HL-60/S4 (cell line): ENCODE results near the gene TNFRSF9.
"Not testable (repeated sequence)": the region's sequence is repeated elsewhere in the genome, so short reads cannot be mapped to it uniquely, and the experiment has no call there.

ENCODE experiments used
- in situ Hi-C: fragments of 300-500 bp; cut with MboI; formaldehyde crosslinking; loops from 2 replicates; pipeline ENCODE4 v1.14.3; 2022; ENCODE audit warnings: low sequenced_read_pairs

Gene TNFRSF9

GRCh38 chr1:7961216-7962013 is 20.8 kb upstream of the TNFRSF9 start, which contains the start of gene PARK7:
TSS of gene PARK7 (plus strand) at chr1:7961711. CDS start at chr1:7962786, 1,075 bp downstream.
- in situ Hi-C loops: no loop called here

DNA sequence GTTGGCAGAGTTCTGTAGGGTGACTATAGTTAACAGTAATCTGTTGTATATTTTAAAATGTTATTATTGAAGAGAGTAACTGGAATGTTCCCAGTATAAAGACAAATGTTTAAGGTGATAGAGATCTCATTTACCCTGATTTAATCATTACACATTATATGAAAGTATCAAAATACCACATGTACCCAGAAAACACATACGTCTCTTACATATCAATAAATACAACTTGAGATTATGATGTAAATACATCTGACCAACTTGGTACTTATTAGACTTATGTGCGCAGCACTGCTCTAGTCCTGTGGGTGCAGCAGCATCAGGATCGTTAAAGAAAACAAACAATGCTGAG is 20.2 kb upstream of the TNFRSF9 start:
- in situ Hi-C loops: no loop called here

GRCh38 chr1:7960165-7960564 is 19.5 kb upstream of the TNFRSF9 start:
- in situ Hi-C loops: no loop called here

DNA sequence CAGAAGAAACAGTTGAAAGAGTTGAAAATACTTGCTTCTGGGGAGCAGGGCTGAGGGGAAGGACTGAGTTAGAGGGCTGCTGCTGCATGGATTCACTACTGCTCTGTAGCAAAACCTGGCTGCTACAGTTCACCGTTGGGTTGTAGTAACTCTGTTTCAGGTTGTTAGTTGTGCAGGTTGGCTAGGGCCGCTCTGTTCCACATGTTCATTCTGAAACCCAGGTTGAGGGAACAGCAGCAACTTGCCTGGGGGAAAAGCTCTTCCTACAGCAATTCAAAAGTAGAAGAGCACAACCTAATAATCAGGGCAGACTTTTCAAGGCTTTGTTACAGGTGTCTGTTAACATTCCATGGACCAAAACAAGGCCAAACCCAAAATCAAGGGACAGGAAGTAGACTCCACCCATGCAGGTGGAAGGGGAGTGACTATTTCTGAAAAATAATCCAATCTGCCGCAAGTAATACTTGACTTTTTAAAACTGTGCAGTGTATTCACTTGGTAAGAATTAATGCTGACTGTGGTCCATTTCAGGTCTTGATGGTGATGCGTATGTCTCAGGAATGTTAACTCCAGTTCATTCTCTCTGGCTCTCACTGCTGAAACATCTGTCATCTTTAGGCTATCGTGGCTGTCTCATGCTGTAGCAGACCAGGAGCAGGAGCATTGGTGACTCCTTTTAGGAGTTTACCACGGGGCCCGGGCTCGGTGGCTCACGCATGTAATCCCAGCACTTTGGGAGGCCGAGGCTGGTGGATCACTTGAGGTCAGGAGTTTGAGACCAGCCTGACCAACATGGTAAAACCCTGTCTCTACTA is 15.8 kb upstream of the TNFRSF9 start:
- in situ Hi-C loops: no loop called here

DNA sequence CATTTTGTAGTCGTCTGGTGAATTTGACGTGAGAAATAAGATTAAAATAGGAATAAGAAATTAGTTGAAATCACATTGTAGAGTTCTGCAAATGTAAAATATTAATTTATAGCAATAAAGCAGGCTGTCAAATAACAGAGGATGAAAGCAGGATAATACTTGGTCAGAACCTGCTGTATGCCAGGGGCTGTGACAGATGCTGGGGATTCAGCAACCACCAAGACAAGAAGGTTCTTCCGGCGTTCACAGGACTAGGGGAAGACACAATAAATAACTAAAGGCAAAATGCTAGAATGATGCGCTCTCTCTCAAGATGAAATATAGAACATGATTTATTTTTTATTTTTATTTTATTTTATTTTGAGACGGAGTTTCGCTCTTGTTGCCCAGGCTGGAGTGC is 14.0 kb upstream of the TNFRSF9 start:
- in situ Hi-C loops: no loop called here

GRCh38 chr1:7953850-7954609 is 13.4 kb upstream of the TNFRSF9 start:
- in situ Hi-C loops: no loop called here

DNA sequence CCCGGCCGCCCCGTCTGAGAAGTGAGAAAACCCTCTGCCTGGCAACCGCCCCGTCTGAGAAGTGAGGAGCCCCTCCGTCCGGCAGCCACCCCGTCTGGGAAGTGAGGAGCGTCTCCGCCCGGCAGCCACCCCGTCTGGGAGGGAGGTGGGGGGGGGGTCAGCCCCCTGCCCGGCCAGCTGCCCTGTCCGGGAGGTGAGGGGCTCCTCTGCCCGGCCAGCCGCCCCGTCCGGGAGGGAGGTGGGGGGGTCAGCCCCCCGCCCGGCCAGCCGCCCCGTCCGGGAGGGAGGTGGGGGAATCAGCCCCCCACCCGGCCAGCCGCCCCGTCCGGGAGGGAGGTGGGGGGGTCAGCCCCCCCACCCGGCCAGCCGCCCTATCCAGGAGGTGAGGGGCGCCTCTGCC is 12.2 kb upstream of the TNFRSF9 start:
- in situ Hi-C loops: not testable (repeated sequence)

GRCh38 chr1:7948960-7949359 is 8.3 kb upstream of the TNFRSF9 start:
- in situ Hi-C loops: no loop called here

- in situ Hi-C loops: no loop called here
These were observed 2.6 kb upstream of the TNFRSF9 start for GRCh38 chr1:7943251-7943650.

DNA sequence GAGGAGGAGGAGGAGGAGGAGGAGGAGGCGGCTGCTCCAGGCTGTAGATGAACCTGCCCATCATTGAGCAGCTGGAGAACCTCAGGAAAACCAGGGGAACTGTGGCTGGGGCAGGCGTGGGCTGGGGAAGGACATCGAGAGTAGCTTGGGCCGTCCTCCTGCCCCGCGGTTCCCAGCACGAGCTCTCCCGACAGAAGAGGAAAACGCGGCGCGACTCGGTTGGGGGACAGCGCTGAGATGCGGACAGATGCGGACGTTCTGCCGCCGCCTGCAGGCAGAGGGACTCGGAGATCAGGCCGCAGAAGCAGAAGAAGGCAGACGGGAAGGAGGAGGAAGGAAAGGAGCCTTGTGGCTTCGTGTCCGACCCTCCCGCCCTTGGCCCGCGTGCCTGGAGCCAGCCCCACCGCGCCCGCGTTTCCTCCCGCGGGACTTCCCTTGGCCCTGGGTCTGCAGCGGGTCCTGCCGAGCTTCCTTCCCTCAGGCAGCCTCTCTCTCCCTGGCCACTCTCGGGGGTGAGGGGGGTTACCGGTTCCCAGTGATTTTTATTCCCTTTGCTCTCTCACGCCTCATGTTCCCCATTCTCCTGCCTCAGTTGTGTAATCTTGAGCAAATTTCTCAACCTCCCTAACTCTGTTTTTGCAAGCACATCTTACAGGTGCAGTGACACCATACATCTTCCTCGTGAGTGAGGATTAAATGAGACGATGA is 1.7 kb upstream of the TNFRSF9 start:
- in situ Hi-C loops: no loop called here

GRCh38 chr1:7941437-7941793 is 776 bp upstream of the TNFRSF9 start:
- in situ Hi-C loops: no loop called here

GRCh38 chr1:7940034-7940433 is 605 bp downstream of the TNFRSF9 start:
- in situ Hi-C loops: no loop called here

DNA sequence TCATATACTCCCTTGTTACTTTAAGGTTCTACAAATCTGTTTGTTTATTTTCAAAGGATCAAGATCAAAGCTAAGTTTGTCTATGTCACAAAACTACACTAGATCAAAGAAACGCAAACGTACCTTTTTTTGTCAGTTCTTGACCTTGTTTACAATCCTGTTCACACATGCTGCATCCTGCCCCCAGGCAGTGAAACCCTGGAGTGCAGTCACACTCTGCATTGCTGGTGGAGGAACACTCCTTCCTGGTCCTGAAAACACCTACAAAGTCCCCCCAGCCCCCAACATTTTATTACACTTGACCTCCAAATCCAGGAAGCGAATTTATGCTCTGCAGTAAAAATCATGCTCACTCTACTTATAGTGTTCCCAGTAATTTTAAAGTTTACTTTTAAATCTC is 2.6 kb downstream of the TNFRSF9 start:
- in situ Hi-C loops: no loop called here

DNA sequence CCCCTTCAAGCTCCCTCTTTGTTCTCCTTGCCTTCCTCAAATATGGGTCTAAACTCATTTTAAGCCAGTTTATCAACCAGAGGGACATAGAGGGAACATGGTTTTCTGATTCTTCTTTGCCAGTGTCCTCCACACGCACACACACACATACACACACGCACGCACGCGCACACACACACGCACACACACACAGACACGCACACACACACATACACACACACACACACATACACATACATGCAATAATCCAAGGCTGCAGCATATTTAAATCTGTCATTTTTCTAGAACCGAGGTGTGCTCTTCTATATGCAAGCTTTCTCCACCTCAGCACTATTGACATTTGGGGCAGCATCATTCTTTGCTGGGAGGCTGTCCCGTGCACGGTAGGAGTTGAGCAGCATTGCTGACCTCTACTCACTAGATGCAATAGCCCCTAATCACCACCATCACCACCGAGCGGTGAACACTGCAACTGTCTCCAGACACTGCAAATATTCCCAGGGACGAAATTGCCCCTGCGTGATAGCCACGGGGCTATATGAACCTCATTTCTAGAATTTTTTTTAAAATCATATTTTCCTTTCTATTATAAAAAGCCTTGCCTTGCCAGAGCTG is 8.0 kb downstream of the TNFRSF9 start:
- in situ Hi-C loops: no loop called here

GRCh38 chr1:7931446-7931812 is 9.2 kb downstream of the TNFRSF9 start:
- in situ Hi-C loops: no loop called here

DNA sequence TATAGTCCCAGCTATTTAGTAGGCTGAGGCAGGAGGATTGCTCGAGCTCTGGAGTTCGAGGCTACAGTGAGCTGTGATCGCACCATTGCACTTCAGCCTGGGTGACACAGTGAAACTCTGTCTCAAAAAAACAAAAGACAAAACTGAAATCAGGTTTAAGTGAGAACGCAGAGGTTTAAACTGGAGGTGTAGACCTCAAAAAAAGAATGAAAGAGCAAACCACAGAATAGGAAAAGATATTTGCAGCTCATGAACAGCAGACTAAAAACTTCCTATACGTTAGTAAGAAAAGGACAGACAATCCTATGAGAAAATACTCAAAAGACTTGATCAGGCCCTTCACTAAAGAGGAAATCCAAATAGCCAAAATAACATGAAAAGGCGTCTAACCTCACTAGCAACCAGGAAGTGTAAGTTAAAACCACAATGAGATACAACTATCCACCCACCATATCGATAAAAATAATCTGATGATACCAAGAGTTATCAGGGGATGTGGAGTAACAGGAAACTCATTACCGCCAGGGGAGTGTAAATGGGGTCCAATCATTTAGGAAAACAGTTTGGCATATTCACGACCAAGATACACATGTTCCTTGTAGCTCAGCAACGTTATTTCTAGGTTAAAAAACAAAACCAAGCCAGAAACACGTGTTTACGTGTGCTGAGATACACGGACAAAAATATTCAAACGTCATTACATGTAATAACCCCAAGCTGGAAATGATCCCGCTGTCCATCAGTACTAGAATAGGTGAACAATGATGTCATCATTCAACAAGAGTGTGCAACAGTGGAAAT is 9.8 kb downstream of the TNFRSF9 start:
- in situ Hi-C loops: no loop called here

GRCh38 chr1:7929637-7930036 is 11.0 kb downstream of the TNFRSF9 start:
- in situ Hi-C loops: no loop called here

- in situ Hi-C loops: no loop called here
These were observed 12.4 kb downstream of the TNFRSF9 start for GRCh38 chr1:7928247-7928646.

GRCh38 chr1:7927061-7927460 is 13.6 kb downstream of the TNFRSF9 start:
- in situ Hi-C loops: not testable (repeated sequence)

DNA sequence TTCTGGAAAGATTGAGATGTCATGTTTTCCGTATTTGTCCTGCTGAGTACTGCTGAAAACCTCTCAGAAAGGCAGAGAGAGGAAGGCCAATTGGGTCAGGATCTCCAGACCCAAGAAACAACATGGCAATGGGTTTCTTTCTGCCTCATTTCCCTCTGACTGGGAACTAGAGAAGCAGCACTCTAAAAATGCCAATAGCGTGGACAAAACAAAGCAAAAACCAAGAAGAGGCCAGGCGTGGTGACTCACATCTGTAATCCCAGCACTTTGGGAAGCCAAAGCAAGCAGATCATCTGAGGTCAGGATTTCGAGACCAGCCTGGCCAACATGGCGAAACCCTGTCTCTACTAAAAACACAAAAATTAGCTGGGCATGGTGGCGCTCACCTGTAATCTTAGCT is 18.3 kb downstream of the TNFRSF9 start:
- in situ Hi-C loops: no loop called here
